Measurements from ENCODE around the gene WFDC10B.
"Not testable (repeated sequence)": the region's sequence is repeated elsewhere in the genome, so short reads cannot be mapped to it uniquely, and the experiment has no call there.

WFDC10B gene

GRCh38 chr20:45647441-45648050 is 57.3 kb downstream of the WFDC10B start:
- DNase-seq (ENCODE audit: low read depth in 3 of 3): no peak

GRCh38 chr20:45646875-45647274 is 57.9 kb downstream of the WFDC10B start:
- DNase-seq (ENCODE audit: low read depth in 3 of 3): no peak

- DNase-seq (ENCODE audit: low read depth in 3 of 3): not testable (repeated sequence)
These were observed 59.0 kb downstream of the WFDC10B start for GRCh38 chr20:45645869-45646268.

- DNase-seq (ENCODE audit: low read depth in 3 of 3): not testable (repeated sequence)
These were observed 63.7 kb downstream of the WFDC10B start for GRCh38 chr20:45641076-45641475.

GRCh38 chr20:45639687-45640086 is 65.1 kb downstream of the WFDC10B start:
- DNase-seq (ENCODE audit: low read depth in 3 of 3): no peak

GRCh38 chr20:45636513-45636912 is 68.3 kb downstream of the WFDC10B start:
- no peak for DNase-seq (ENCODE audit: low read depth in 3 of 3)

All from stimulated activated CD4-positive, alpha-beta T cell treated with anti-CD3 and anti-CD28 coated beads, TNF-alpha, amount 100 ng/mL, for 48 hours (primary cell).